Uterus (tissue), 4 donors: ENCODE data around the gene CALM1. TPM values are rescaled to one million over a fixed set of nuclear protein-coding genes. Genes with fewer than 3 reads are reported as not detected.
"Not testable (repeated sequence)": the region's sequence is repeated elsewhere in the genome, so short reads cannot be mapped to it uniquely, and the experiment has no call there.

Experiments
- DNase-seq, 2 donors: peaks; one replicate each; pipeline ENCODE4 v3.0.0-alpha.2; 2019 to 2020
- H3K27ac ChIP-seq, 2 donors: fragments of 200-600 bp; sonication (generic); 1 replicate in 1 of 2; 2 replicates in 1 of 2; pipeline ENCODE4 v1.5.1; 2016 to 2018
- H3K27me3 ChIP-seq, 2 donors: fragments of 200-600 bp; sonication (generic); one replicate each; pipeline ENCODE4 v1.5.1; 2018 to 2019; ENCODE audit warnings: control low read depth in 1 of 2
- H3K36me3 ChIP-seq, 2 donors: fragments of 200-600 bp; sonication (generic); one replicate each; pipeline ENCODE4 v1.5.1; 2019; ENCODE audit warnings: control low read depth in 1 of 2
- H3K4me1 ChIP-seq, 2 donors: fragments of 200-600 bp; sonication (generic); one replicate each; pipeline ENCODE4 v1.5.1; 2018 to 2019; ENCODE audit warnings: control low read depth in 1 of 2
- H3K4me3 ChIP-seq, 2 donors: fragments of 200-600 bp; sonication (generic); 1 replicate in 1 of 2; 2 replicates in 1 of 2; pipeline ENCODE4 v1.5.1; 2018 to 2019; ENCODE audit warnings: mild to moderate bottlenecking in 1 of 2
- H3K9me3 ChIP-seq, 2 donors: fragments of 200-600 bp; sonication (generic); one replicate each; pipeline ENCODE4 v1.5.1; 2019; ENCODE audit warnings: control low read depth in 1 of 2
- POLR2A ChIP-seq, 2 donors: fragments of 450-650 bp; IDR thresholded peaks; one replicate each; pipeline ENCODE4 v1.6.1; 2016; ENCODE audit warnings: antibody characterized with exemption in 2 of 2, mild to moderate bottlenecking in 1 of 2, moderate library complexity in 1 of 2
- intact Hi-C: fragments of 100-400 bp; cut with DNase I; formaldehyde crosslinking; loops from one replicate; pipeline ENCODE4 v1.15.1; 2023; ENCODE audit warnings: low total_unique reads
- total RNA-seq, 4 donors: library from RNA; depleted of rRNA in 3 of 4; stranded (reverse); fragments of >200 nt in 3 of 4; gene quantifications; one replicate each; pipeline versions ENCODE4 v1.1.0 to v1.2.4, GENCODE V29; 2014 to 2023
- TF ChIP-seq, protein P1 (sequence below), 4 experiments: fragments of 200-600 bp in 2 of 4; fragments of 450-650 bp in 2 of 4; sonication (generic) in 2 of 4; IDR thresholded peaks; one replicate each; pipeline ENCODE4 v1.5.1; 2016 to 2019; ENCODE audit warnings: antibody characterized with exemption in 4 of 4, mild to moderate bottlenecking in 2 of 4, moderate library complexity in 1 of 4
- donor health status: DM: yes; HTN: yes; CAD: no.

The CALM1 gene
- total RNA-seq, 4 donors from 2014 or later = 155 to 248 (median 201) TPM

- peaks cover 0 to 6% of the 10 kb centered on the region in 2 donors for H3K4me1 ChIP-seq
- no peaks in the 10 kb centered on the region for H3K36me3 ChIP-seq
- H3K9me3 ChIP-seq = no peaks in the 10 kb centered on the region
- TF ChIP-seq, protein P1, sequence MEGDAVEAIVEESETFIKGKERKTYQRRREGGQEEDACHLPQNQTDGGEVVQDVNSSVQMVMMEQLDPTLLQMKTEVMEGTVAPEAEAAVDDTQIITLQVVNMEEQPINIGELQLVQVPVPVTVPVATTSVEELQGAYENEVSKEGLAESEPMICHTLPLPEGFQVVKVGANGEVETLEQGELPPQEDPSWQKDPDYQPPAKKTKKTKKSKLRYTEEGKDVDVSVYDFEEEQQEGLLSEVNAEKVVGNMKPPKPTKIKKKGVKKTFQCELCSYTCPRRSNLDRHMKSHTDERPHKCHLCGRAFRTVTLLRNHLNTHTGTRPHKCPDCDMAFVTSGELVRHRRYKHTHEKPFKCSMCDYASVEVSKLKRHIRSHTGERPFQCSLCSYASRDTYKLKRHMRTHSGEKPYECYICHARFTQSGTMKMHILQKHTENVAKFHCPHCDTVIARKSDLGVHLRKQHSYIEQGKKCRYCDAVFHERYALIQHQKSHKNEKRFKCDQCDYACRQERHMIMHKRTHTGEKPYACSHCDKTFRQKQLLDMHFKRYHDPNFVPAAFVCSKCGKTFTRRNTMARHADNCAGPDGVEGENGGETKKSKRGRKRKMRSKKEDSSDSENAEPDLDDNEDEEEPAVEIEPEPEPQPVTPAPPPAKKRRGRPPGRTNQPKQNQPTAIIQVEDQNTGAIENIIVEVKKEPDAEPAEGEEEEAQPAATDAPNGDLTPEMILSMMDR (IDR thresholded peaks at IDR 0.05) = no peak
- no peak for TF ChIP-seq POLR2A (IDR thresholded peaks at IDR 0.05)
- intact Hi-C loops = no loop called here
- H3K27me3 ChIP-seq = no peaks in the 10 kb centered on the region
- no peak overlapping the region for H3K27ac ChIP-seq
- H3K4me3 ChIP-seq = no peak overlapping the region
- DNase-seq = no peak
Measured at GRCh38 chr14:90388982-90389381, 7.8 kb upstream of the CALM1 start.

DNA sequence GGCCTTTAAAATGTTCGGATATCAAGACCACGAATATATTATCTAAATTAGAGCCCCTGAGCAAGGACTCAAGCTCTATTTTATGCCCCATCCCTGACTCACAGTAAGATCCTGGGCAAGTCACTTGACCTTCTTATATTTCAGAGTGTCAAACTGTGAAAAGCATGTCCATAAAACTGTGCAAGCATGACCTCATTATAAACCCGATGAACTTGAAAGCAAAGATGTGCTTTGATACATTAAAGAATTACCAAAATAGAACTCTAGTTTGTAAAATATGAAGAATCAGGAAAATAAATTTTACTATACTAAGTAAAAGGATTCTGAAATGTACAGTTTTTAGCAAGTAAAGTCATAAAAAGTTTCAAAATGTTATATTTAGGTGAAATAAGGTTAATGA lies 2.9 kb upstream of the CALM1 start:
- TF ChIP-seq POLR2A (IDR thresholded peaks at IDR 0.05) = no peak
- TF ChIP-seq, protein P1 (IDR thresholded peaks at IDR 0.05) = no peak
- intact Hi-C loops = loop anchor here (10.0 kb wide), 1 partner anchor 361 kb away; no protein-coding TSS in a partner anchor
- H3K27ac ChIP-seq = no peak overlapping the region

DNA sequence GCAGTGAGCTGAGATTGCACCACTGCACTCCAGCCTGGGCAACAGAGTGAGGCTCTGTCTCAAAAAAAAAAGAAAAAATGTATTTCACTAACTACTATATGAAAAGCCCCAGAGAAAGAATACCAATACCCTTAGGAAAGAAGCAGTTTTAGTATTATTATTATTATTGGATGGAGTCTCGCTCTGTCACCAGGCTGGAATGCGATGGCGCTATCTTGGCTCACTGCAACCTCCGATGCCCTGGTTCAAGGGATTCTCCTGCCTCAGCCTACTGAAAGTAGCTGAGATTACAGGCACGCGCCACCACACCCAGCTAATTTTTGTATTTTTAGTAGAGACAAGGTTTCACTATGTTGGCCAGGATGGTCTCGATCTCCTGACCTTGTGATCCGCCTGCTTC lies 2.0 kb upstream of the CALM1 start:
- H3K9me3 ChIP-seq, H3K36me3 ChIP-seq, H3K4me3 ChIP-seq, H3K27ac ChIP-seq, H3K27me3 ChIP-seq, DNase-seq, H3K4me1 ChIP-seq: not testable (repeated sequence)
- intact Hi-C loops = loop anchor here (10.0 kb wide), 1 partner anchor 360 kb away; no protein-coding TSS in a partner anchor

More for the DNA sequence above, 2.9 kb upstream of the CALM1 start:
- Histone ChIP-seq H3K4me3 (no peak overlapping the region), H3K27me3 (peaks cover 0 to 3% of the 10 kb centered on the region in 2 donors), H3K36me3 (no peaks in the 10 kb centered on the region), H3K4me1 (no peaks in the 10 kb centered on the region), H3K9me3 (no peaks in the 10 kb centered on the region)
- DNase-seq = no peak

GRCh38 chr14:90397425-90398314 lies 841 bp downstream of the CALM1 start:
- Histone ChIP-seq H3K36me3 (no peaks in the 10 kb centered on the region), H3K27ac (peak overlapping the region; percentile 90 to 95), H3K9me3 (no peaks in the 10 kb centered on the region), H3K27me3 (peaks cover 0 to 3% of the 10 kb centered on the region in 2 donors), H3K4me1 (no peaks in the 10 kb centered on the region), H3K4me3 (peak overlapping the region; percentile 93 to 98)
- intact Hi-C loops = loop anchor here (10.0 kb wide), 1 partner anchor 357 kb away; no protein-coding TSS in a partner anchor
- no peak for TF ChIP-seq POLR2A (IDR thresholded peaks at IDR 0.05)
- TF ChIP-seq, protein P1 (IDR thresholded peaks at IDR 0.05) = no peak
- peak; percentile 50 to 59 for DNase-seq

GRCh38 chr14:90398315-90398839 lies 1.5 kb downstream of the CALM1 start:
- Histone ChIP-seq H3K4me1 (no peaks in the 10 kb centered on the region), H3K9me3 (no peaks in the 10 kb centered on the region), H3K36me3 (no peaks in the 10 kb centered on the region), H3K27me3 (peaks cover 0 to 3% of the 10 kb centered on the region in 2 donors), H3K4me3 (peak overlapping the region; percentile 93 to 98), H3K27ac (peak overlapping the region; percentile 90 to 95)
- peak in 1 of 2 donors; percentile 47 for DNase-seq
- intact Hi-C loops = loop anchor here (10.0 kb wide), 1 partner anchor 356 kb away; no protein-coding TSS in a partner anchor
- TF ChIP-seq, protein P1 (IDR thresholded peaks at IDR 0.05) = no peak
- peak in 1 of 2 donors; percentile 17 for TF ChIP-seq POLR2A (IDR thresholded peaks at IDR 0.05)
